ENCODE data around the gene CAPZA1. TPM values are rescaled to one million over a fixed set of nuclear protein-coding genes. Genes with fewer than 3 reads are reported as not detected.

The CAPZA1 gene
- total RNA-seq, 2 donors from 2014 or later, result 87.3 to 144 TPM

- ATAC-seq (ENCODE audit: insufficient number of reproducible peaks, low FRiP score, low read depth), result no peak
- no peak overlapping the region for H3K4me3 ChIP-seq
- TF ChIP-seq CTCF (IDR thresholded peaks at IDR 0.05), result no peak
- no peak for DNase-seq (ENCODE audit: low spot score)
- H3K9me3 ChIP-seq, result no peaks in the 10 kb centered on the region
- no peaks in the 10 kb centered on the region for H3K27me3 ChIP-seq (replicated peaks; ENCODE audit: insufficient read depth)
- peaks cover 28% of the 10 kb centered on the region for H3K36me3 ChIP-seq
- no peak overlapping the region for H3K27ac ChIP-seq
- no peaks in the 10 kb centered on the region for H3K4me1 ChIP-seq (ENCODE audit: control insufficient read depth in 1 of 2, low read depth in 2 of 2)
These were observed 69.7 kb downstream of the CAPZA1 start for GRCh38 chr1:112689196-112689841.

- Histone ChIP-seq H3K36me3 (peaks cover 33% of the 10 kb centered on the region), H3K27me3 (replicated peaks; ENCODE audit: insufficient read depth) (no peaks in the 10 kb centered on the region), H3K4me1 (ENCODE audit: control insufficient read depth in 1 of 2, low read depth in 2 of 2) (no peaks in the 10 kb centered on the region), H3K27ac (no peak overlapping the region), H3K9me3 (no peaks in the 10 kb centered on the region), H3K4me3 (no peak overlapping the region)
- ATAC-seq (ENCODE audit: insufficient number of reproducible peaks, low FRiP score, low read depth), result no peak
- no peak for TF ChIP-seq CTCF (IDR thresholded peaks at IDR 0.05)
- no peak for DNase-seq (ENCODE audit: low spot score)
These were observed 70.2 kb downstream of the CAPZA1 start for GRCh38 chr1:112689842-112690237.

- Histone ChIP-seq H3K4me1 (ENCODE audit: control insufficient read depth in 1 of 2, low read depth in 2 of 2) (no peaks in the 10 kb centered on the region), H3K36me3 (peaks cover 44% of the 10 kb centered on the region), H3K27ac (no peak overlapping the region), H3K27me3 (replicated peaks; ENCODE audit: insufficient read depth) (no peaks in the 10 kb centered on the region), H3K9me3 (no peaks in the 10 kb centered on the region), H3K4me3 (no peak overlapping the region)
- TF ChIP-seq CTCF (IDR thresholded peaks at IDR 0.05), result no peak
- no peak for ATAC-seq (ENCODE audit: insufficient number of reproducible peaks, low FRiP score, low read depth)
- DNase-seq (ENCODE audit: low spot score), result no peak
These were observed 73.0 kb downstream of the CAPZA1 start for GRCh38 chr1:112692681-112693080.

- Histone ChIP-seq H3K9me3 (no peaks in the 10 kb centered on the region), H3K4me3 (no peak overlapping the region), H3K36me3 (peaks cover 54% of the 10 kb centered on the region), H3K27ac (no peak overlapping the region), H3K27me3 (replicated peaks; ENCODE audit: insufficient read depth) (no peaks in the 10 kb centered on the region), H3K4me1 (ENCODE audit: control insufficient read depth in 1 of 2, low read depth in 2 of 2) (no peaks in the 10 kb centered on the region)
- no peak for TF ChIP-seq CTCF (IDR thresholded peaks at IDR 0.05)
- DNase-seq (ENCODE audit: low spot score) (no peak), ATAC-seq (ENCODE audit: insufficient number of reproducible peaks, low FRiP score, low read depth) (no peak)
These were observed 74.2 kb downstream of the CAPZA1 start for GRCh38 chr1:112693821-112694220.

- no peak for ATAC-seq (ENCODE audit: insufficient number of reproducible peaks, low FRiP score, low read depth)
- Histone ChIP-seq H3K27ac (no peak overlapping the region), H3K27me3 (replicated peaks; ENCODE audit: insufficient read depth) (no peaks in the 10 kb centered on the region), H3K36me3 (peaks cover 54% of the 10 kb centered on the region), H3K4me1 (ENCODE audit: control insufficient read depth in 1 of 2, low read depth in 2 of 2) (peaks cover 0 to 6% of the 10 kb centered on the region in 2 donors), H3K9me3 (no peaks in the 10 kb centered on the region), H3K4me3 (no peak overlapping the region)
- TF ChIP-seq CTCF (IDR thresholded peaks at IDR 0.05), result no peak
- DNase-seq (ENCODE audit: low spot score), result no peak
These were observed 74.8 kb downstream of the CAPZA1 start for GRCh38 chr1:112694363-112694929.

All from thoracic aorta (tissue), 2 donors.